Pancreas (tissue), 10 donors: ENCODE data around the gene ATP8A2. TPM values are rescaled to one million over a fixed set of nuclear protein-coding genes. Genes with fewer than 3 reads are reported as not detected.
A peak's percentile ranks its signal among the peaks of the same experiment; 100 is the strongest.

Experiments
- ATAC-seq, 4 donors: fragments of 200-7000 bp; cut with Tn5 transposase; one replicate each; pipeline versions ENCODE4 v1.8.0 to v1.9.1; 2020; ENCODE audit warnings: mild to moderate bottlenecking in 4 of 4, moderate library complexity in 4 of 4
- DNase-seq, 6 donors: peaks; one replicate each; pipeline ENCODE4 v3.0.0-alpha.2; 2020
- FAIRE-seq: peaks from 2 replicates; lab custom pipeline; 2012; peaks lifted over from hg19 to GRCh38; lab: Jason Lieb, UNC
- H3K27ac ChIP-seq, 4 donors: fragments of 200-600 bp; sonication (generic); 1 replicate in 3 of 4; 2 replicates in 1 of 4; pipeline versions ENCODE4 v1.5.0 to v1.8.0; 2020
- H3K27me3 ChIP-seq, 4 donors: fragments of 200-600 bp; one replicate each; pipeline ENCODE4 v1.8.0; 2021
- H3K36me3 ChIP-seq, 3 donors: fragments of 200-600 bp; sonication (generic) in 1 of 3; one replicate each; pipeline versions ENCODE4 v1.5.0 to v1.8.0; 2020 to 2021
- H3K4me1 ChIP-seq, 3 donors: fragments of 200-600 bp; one replicate each; pipeline ENCODE4 v1.8.0; 2021
- H3K4me3 ChIP-seq, 4 donors: fragments of 200-600 bp; sonication (generic) in 2 of 4; one replicate each; pipeline versions ENCODE4 v1.5.0 to v1.8.0; 2020 to 2021
- H3K9me3 ChIP-seq, 4 donors: fragments of 200-600 bp; one replicate each; pipeline ENCODE4 v1.8.0; 2021
- CTCF ChIP-seq, 4 donors: fragments of 200-600 bp; sonication (generic) in 3 of 4; IDR thresholded peaks; one replicate each; pipeline versions ENCODE4 v1.5.0 to v1.8.0; 2021; ENCODE audit warnings: antibody characterized with exemption in 4 of 4
- WGBS, 2 donors: extraction: QIAGEN DNeasy Blood & Tissue Kit; methylation state at CpG; one replicate each; pipeline ENCODE4 v1.1.7; 2013; 5-methylcytosine and 5-hydroxymethylcytosine counted together
- intact Hi-C, 3 donors: fragments of 100-400 bp; cut with DNase I; formaldehyde crosslinking; loops; one replicate each; pipeline versions ENCODE4 v1.11.1 to v1.14.2; 2022
- polyA plus RNA-seq, 2 donors: library from polyadenylated mRNA; stranded (reverse); fragments of 200-250 nt; gene quantifications; one replicate each; pipeline ENCODE4 v1.2.3, GENCODE V29; 2013
- total RNA-seq, 6 donors: library from RNA; stranded (reverse); fragmentation: NEBNext Ultra II Directional in 4 of 6; extraction: Animal tissue kit (Norgen Biotek cat#: 25700) in 4 of 6; gene quantifications; one replicate each; pipeline versions ENCODE4 v1.2.1 to v1.2.4, GENCODE V29; 2021 to 2023
- donor health status: healthy with polysubstance abuse.
- donor health status: DM: no; HTN: no; CAD: no; lungs with moderate emphysema.
- donor health status: DM: no; HTN: no; CAD: no.
- donor health status: control.
- donor health status: control.
- donor health status: Bipolar disorder and iron deficiency.
- donor health status: DM: yes; HTN: yes; CAD: no.
- donor health status: DM: no; HTN: no; CAD: no.
- donor health status: DM: no; HTN: no; CAD: no.
- donor health status: DM: yes; HTN: yes; CAD: no.

The ATP8A2 gene
- total and polyA plus RNA-seq, 8 donors, result 0.04 to 0.28 (median 0.14) TPM

- Histone ChIP-seq H3K27ac (peak overlapping the region in 1 of 4 donors; percentile 16), H3K9me3 (no peaks in the 10 kb centered on the region), H3K4me3 (no peak overlapping the region), H3K27me3 (no peaks in the 10 kb centered on the region), H3K4me1 (no peaks in the 10 kb centered on the region), H3K36me3 (no peaks in the 10 kb centered on the region)
- ATAC-seq, result peak in 1 of 4 donors; percentile 56
- WGBS, 2 donors, result 44 to 50% methylated on average over 12 of the region's 12 CpGs
- no peak for DNase-seq
- no peak for TF ChIP-seq CTCF (IDR thresholded peaks at IDR 0.05)
- FAIRE-seq, result no peak
- intact Hi-C loops, result no loop called here
Measured at GRCh38 chr13:25915840-25916518, 544.2 kb downstream of the ATP8A2 start.

DNA sequence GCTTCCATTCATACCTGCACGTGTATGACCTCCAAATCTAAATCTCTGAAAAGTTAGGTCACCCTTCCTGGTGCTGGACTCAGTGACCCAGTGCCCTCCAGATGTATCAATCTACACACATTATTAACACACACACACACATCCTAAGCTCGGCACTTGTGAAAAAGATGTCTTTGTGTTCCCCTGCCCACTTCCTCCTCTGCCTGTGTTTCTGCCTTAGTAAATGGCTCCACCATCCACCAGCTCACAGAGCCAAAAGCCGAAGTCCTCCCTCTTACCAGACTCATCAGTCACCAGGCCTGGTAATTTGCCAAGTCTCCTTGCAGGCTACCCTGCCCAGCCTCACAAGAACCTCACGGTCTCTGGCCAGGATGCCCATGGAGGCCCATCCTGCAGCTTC is 548.5 kb downstream of the ATP8A2 start:
- Histone ChIP-seq H3K9me3 (no peaks in the 10 kb centered on the region), H3K27me3 (no peaks in the 10 kb centered on the region), H3K4me3 (no peak overlapping the region), H3K27ac (no peak overlapping the region), H3K4me1 (no peaks in the 10 kb centered on the region), H3K36me3 (no peaks in the 10 kb centered on the region)
- ATAC-seq (no peak), FAIRE-seq (no peak), DNase-seq (no peak)
- no peak for TF ChIP-seq CTCF (IDR thresholded peaks at IDR 0.05)
- intact Hi-C loops, result no loop called here
- WGBS, 2 donors, result 61 to 62% methylated on average over 4 of the region's 4 CpGs

DNA sequence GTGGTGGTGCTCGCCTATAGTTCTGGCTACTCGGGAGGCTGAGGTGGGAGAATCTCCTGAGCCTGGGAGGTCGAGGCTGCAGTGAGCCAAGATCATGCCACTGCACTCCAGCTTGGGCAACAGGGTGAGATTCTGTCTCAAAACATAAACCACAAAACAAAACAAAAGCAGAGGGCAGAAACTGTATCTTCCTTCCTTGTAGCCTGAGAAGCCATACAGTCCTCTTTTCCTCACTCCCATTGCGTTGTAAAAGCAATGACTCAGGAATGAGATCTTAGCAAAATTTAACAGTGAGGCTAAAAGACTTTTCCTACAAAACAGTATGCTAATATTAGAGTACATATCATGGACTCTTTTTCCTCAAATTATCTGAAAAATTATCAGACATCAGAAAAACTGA is 549.2 kb downstream of the ATP8A2 start:
- 75 to 87% methylated on average over 4 of the region's 4 CpGs for WGBS, 2 donors
- no peaks in the 10 kb centered on the region for H3K4me1 ChIP-seq
- no peak for TF ChIP-seq CTCF (IDR thresholded peaks at IDR 0.05)
- no peak for DNase-seq
- no peak overlapping the region for H3K27ac ChIP-seq
- intact Hi-C loops, result no loop called here
- no peaks in the 10 kb centered on the region for H3K9me3 ChIP-seq
- no peaks in the 10 kb centered on the region for H3K36me3 ChIP-seq
- no peaks in the 10 kb centered on the region for H3K27me3 ChIP-seq
- ATAC-seq, result no peak
- no peak for FAIRE-seq
- no peak overlapping the region for H3K4me3 ChIP-seq

GRCh38 chr13:25922376-25922775 is 550.6 kb downstream of the ATP8A2 start:
- no peaks in the 10 kb centered on the region for H3K4me1 ChIP-seq
- H3K27me3 ChIP-seq, result no peaks in the 10 kb centered on the region
- ATAC-seq (no peak), DNase-seq (no peak), FAIRE-seq (no peak)
- H3K9me3 ChIP-seq, result no peaks in the 10 kb centered on the region
- TF ChIP-seq CTCF (IDR thresholded peaks at IDR 0.05), result no peak
- intact Hi-C loops, result no loop called here
- 72 to 78% methylated on average over 9 of the region's 9 CpGs for WGBS, 2 donors
- H3K4me3 ChIP-seq, result no peak overlapping the region
- H3K36me3 ChIP-seq, result no peaks in the 10 kb centered on the region
- H3K27ac ChIP-seq, result no peak overlapping the region
